ENCODE measurements around the gene ACIN1.

- TF ChIP-seq CTCF (conservative IDR thresholded peaks at IDR 0.05 in 1 of 2, IDR thresholded peaks at IDR 0.05 in 1 of 2; ENCODE audit: extremely low read depth in 1 of 2, insufficient read depth in 1 of 2, low read depth in 1 of 2, low read length in 2 of 2): no peak
- no peak for TF ChIP-seq EZH2 (IDR thresholded peaks at IDR 0.05; ENCODE audit: borderline replicate concordance, low read length)
These were observed 81.7 kb downstream of the ACIN1 start for GRCh38 chr14:23013054-23013748.

Data from mammary epithelial cell (primary cell).